PC-9 (cell line): ENCODE results near the gene LIPC. TPM values are rescaled to one million over a fixed set of nuclear protein-coding genes. Genes with fewer than 3 reads are reported as not detected.

Experiments used
- BruUV-seq: library from RNA; stranded (reverse); fragments of 400-500 nt; replicated peaks from 2 replicates; lab custom pipeline; 2021; lab: Mats Ljungman, UMichigan
- CTCF ChIA-PET: fragments of 300-600 bp; sonication (Branson Sonifier 250); formaldehyde crosslinking; loops from one replicate; lab custom pipeline; 2022; ENCODE audit warnings: antibody characterized with exemption; lab: Charles Lee
- POLR2A ChIA-PET: fragments of 300-600 bp; sonication (Branson Sonifier 250); formaldehyde crosslinking; loops from one replicate; lab custom pipeline; 2022; ENCODE audit warnings: antibody characterized with exemption; ENCODE audit not compliant: unreplicated experiment; lab: Charles Lee
- DNase-seq, 2 experiments: peaks; one replicate each; pipeline versions ENCODE4 v3.0.0 to v3.0.0-alpha.2; 2015 to 2022; ENCODE audit warnings: mixed read lengths in 1 of 2
- H2AFZ ChIP-seq: fragments of 200-600 bp; sonication (generic); 2 replicates; pipeline ENCODE4 v1.8.1; 2017; ENCODE audit warnings: antibody characterized with exemption
- H3F3A ChIP-seq: fragments of 200-600 bp; sonication (generic); 2 replicates; pipeline ENCODE4 v1.8.1; 2017; ENCODE audit warnings: antibody characterized with exemption, mild to moderate bottlenecking, low read depth; ENCODE audit not compliant: insufficient read depth
- H3K27ac ChIP-seq: fragments of 200-600 bp; sonication (generic); 2 replicates; pipeline ENCODE4 v1.6.1; 2016; ENCODE audit warnings: mixed run types
- H3K27me3 ChIP-seq: fragments of 200-600 bp; sonication (generic); 2 replicates; pipeline ENCODE4 v1.6.1; 2016; ENCODE audit warnings: low read depth, mixed run types; ENCODE audit not compliant: insufficient read depth
- H3K36me3 ChIP-seq: fragments of 200-600 bp; sonication (generic); 2 replicates; pipeline ENCODE4 v1.6.1; 2016; ENCODE audit warnings: low read depth, mixed run types
- H3K4me1 ChIP-seq: fragments of 200-600 bp; sonication (generic); replicated peaks from 2 replicates; pipeline ENCODE4 v1.6.1; 2016; ENCODE audit warnings: mixed run types; ENCODE audit not compliant: insufficient read depth
- H3K4me2 ChIP-seq: fragments of 200-600 bp; sonication (generic); 2 replicates; pipeline ENCODE4 v1.6.1; 2017; ENCODE audit warnings: mixed run types
- H3K4me3 ChIP-seq: fragments of 200-600 bp; sonication (generic); 2 replicates; pipeline ENCODE4 v1.6.1; 2016; ENCODE audit warnings: mixed run types
- H3K79me2 ChIP-seq: fragments of 200-600 bp; sonication (generic); 2 replicates; pipeline ENCODE4 v1.6.1; 2017; ENCODE audit warnings: low read depth, mixed run types
- H3K9me2 ChIP-seq: fragments of 200-600 bp; sonication (generic); 2 replicates; pipeline ENCODE4 v1.8.1; 2017; ENCODE audit warnings: mild to moderate bottlenecking; ENCODE audit not compliant: insufficient read depth
- H3K9me3 ChIP-seq: fragments of 200-600 bp; sonication (generic); 2 replicates; pipeline ENCODE4 v1.8.1; 2016; ENCODE audit warnings: low read depth; ENCODE audit not compliant: insufficient read depth
- H4K20me1 ChIP-seq: fragments of 200-600 bp; sonication (generic); 2 replicates; pipeline ENCODE4 v1.8.1; 2017; ENCODE audit not compliant: insufficient read depth
- EZH2 ChIP-seq: fragments of 200-600 bp; sonication (generic); IDR thresholded peaks from 2 replicates; pipeline ENCODE4 v1.8.0; 2017; ENCODE audit warnings: antibody characterized with exemption, low read depth
- intact Hi-C: fragments of 100-400 bp; cut with micrococcal nuclease; formaldehyde crosslinking; loops from one replicate; pipeline ENCODE4 v1.10.0; 2022; ENCODE audit not compliant: unreplicated experiment
- total RNA-seq: library from RNA; stranded (reverse); gene quantifications from 2 replicates; pipeline ENCODE4 v1.2.3, GENCODE V29; 2021
- TF ChIP-seq, protein P1 (sequence below): fragments of 200-600 bp; sonication (generic); conservative IDR thresholded peaks from 2 replicates; pipeline ENCODE4 v1.6.1; 2017; ENCODE audit warnings: mixed run types, antibody characterized with exemption, mild to moderate bottlenecking, moderate library complexity

Gene LIPC
- total RNA-seq, 1 experiment from 2014 or later: not detected

DNA sequence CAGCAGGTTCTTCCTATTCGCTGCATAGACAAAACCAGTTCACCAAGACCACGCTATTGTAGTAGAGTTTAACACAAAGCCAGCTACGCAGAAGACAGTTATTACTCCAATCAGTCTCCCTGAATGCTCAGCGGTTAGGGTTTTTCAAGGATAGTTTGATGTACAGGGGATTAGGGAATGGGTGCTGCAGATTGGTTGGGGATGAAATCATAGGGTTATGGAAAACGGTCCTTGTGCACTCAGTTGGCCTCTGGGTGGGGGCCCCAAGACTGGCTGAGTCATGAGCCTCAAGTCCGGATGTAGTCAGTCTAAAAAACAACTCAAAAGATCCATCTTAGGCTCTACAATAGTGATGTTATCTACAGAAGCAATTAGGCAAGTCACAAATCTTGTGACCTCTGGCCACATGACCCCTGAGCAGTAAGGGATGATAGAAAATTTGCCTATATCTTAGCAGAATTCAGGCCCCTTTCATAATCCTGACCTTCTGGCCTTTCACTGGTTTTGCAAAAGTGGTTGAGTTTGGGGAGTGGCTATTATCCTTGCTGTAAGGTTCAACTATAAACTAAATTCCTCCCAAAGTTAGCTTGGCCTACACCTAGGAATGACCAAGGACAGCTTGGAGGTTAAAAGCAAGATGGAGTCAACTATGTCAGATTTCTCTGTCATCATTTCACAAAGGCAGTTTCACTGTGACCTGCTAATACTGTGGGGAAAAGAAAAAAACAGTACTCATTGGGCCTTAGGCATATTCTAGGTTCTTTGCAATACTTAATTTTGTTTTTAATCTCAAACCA lies 57.7 kb downstream of the LIPC start:
- peaks cover 5% of the 10 kb centered on the region for H3K9me3 ChIP-seq
- no peaks in the 10 kb centered on the region for H4K20me1 ChIP-seq
- H3K4me1 ChIP-seq: peaks cover 9% of the 10 kb centered on the region
- BruUV-seq: no TSS peak
- no peak overlapping the region for H3K4me3 ChIP-seq
- no peak for DNase-seq
- no peak overlapping the region for H3K27ac ChIP-seq
- no peak overlapping the region for H3K4me2 ChIP-seq
- no peaks in the 10 kb centered on the region for H3K9me2 ChIP-seq
- TF ChIP-seq EZH2: no peak
- TF ChIP-seq, protein P1, sequence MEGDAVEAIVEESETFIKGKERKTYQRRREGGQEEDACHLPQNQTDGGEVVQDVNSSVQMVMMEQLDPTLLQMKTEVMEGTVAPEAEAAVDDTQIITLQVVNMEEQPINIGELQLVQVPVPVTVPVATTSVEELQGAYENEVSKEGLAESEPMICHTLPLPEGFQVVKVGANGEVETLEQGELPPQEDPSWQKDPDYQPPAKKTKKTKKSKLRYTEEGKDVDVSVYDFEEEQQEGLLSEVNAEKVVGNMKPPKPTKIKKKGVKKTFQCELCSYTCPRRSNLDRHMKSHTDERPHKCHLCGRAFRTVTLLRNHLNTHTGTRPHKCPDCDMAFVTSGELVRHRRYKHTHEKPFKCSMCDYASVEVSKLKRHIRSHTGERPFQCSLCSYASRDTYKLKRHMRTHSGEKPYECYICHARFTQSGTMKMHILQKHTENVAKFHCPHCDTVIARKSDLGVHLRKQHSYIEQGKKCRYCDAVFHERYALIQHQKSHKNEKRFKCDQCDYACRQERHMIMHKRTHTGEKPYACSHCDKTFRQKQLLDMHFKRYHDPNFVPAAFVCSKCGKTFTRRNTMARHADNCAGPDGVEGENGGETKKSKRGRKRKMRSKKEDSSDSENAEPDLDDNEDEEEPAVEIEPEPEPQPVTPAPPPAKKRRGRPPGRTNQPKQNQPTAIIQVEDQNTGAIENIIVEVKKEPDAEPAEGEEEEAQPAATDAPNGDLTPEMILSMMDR: no peak
- no peaks in the 10 kb centered on the region for H3K79me2 ChIP-seq
- H3K27me3 ChIP-seq: no peaks in the 10 kb centered on the region
- POLR2A ChIA-PET: interaction anchor here (0.7 kb wide), 1 partner anchor 366 kb away, joined by 9 read pairs; no protein-coding TSS in a partner anchor
- intact Hi-C loops: no loop called here
- H2AFZ ChIP-seq: no peak overlapping the region
- H3F3A ChIP-seq: peaks cover 7% of the 10 kb centered on the region; the same call in 1 of the 2 replicates
- no peaks in the 10 kb centered on the region for H3K36me3 ChIP-seq
- CTCF ChIA-PET: no interaction called here

- no peaks in the 10 kb centered on the region for H3K27me3 ChIP-seq
- H3K9me2 ChIP-seq: no peaks in the 10 kb centered on the region
- ChIA-PET POLR2A (interaction anchor here (0.7 kb wide), 1 partner anchor 17 kb away, joined by 3 read pairs; no protein-coding TSS in a partner anchor), CTCF (no interaction called here)
- no peaks in the 10 kb centered on the region for H3K79me2 ChIP-seq
- no peak for TF ChIP-seq EZH2
- TF ChIP-seq, protein P1: no peak
- DNase-seq: no peak
- H3K36me3 ChIP-seq: no peaks in the 10 kb centered on the region
- intact Hi-C loops: no loop called here
- H3K4me2 ChIP-seq: no peak overlapping the region
- peaks cover 9% of the 10 kb centered on the region for H3K4me1 ChIP-seq
- no peak overlapping the region for H3K27ac ChIP-seq
- H3K4me3 ChIP-seq: no peak overlapping the region
- peaks cover 5% of the 10 kb centered on the region for H3K9me3 ChIP-seq
- no TSS peak for BruUV-seq
- H3F3A ChIP-seq: peaks cover 7% of the 10 kb centered on the region; the same call in 1 of the 2 replicates
- H2AFZ ChIP-seq: no peak overlapping the region
- H4K20me1 ChIP-seq: no peaks in the 10 kb centered on the region
Measured at GRCh38 chr15:58490086-58490887, 58.5 kb downstream of the LIPC start.

GRCh38 chr15:58490888-58491473 lies 59.2 kb downstream of the LIPC start:
- no peak for TF ChIP-seq EZH2
- TF ChIP-seq, protein P1: no peak
- ChIA-PET CTCF (no interaction called here), POLR2A (interaction anchor here (0.6 to 0.7 kb wide), 2 partner anchors 16 to 1007 kb away, joined by 3 read pairs; no protein-coding TSS in a partner anchor)
- DNase-seq: no peak
- H3K4me1 ChIP-seq: peaks cover 9% of the 10 kb centered on the region
- intact Hi-C loops: no loop called here
- H3K27ac ChIP-seq: no peak overlapping the region
- BruUV-seq: no TSS peak
- no peak overlapping the region for H3K4me3 ChIP-seq
- H3K27me3 ChIP-seq: no peaks in the 10 kb centered on the region
- no peak overlapping the region for H3K4me2 ChIP-seq
- no peaks in the 10 kb centered on the region for H4K20me1 ChIP-seq
- peaks cover 5% of the 10 kb centered on the region for H3K9me3 ChIP-seq
- no peaks in the 10 kb centered on the region for H3K9me2 ChIP-seq
- H3K79me2 ChIP-seq: no peaks in the 10 kb centered on the region
- peaks cover 7% of the 10 kb centered on the region; the same call in 1 of the 2 replicates for H3F3A ChIP-seq
- H2AFZ ChIP-seq: no peak overlapping the region
- no peaks in the 10 kb centered on the region for H3K36me3 ChIP-seq
